Hematopoietic multipotent progenitor cell treated with erythropoietin and hydrocortisone succinate and interleukin-3 and kit ligand, for 15 days (in vitro differentiated cells): Measurements from ENCODE around the gene ERN1.

Experiments used
- DNase-seq: peaks from one replicate; pipeline ENCODE4 v3.0.0-alpha.2; 2015; ENCODE audit warnings: low spot score

The ERN1 gene

GRCh38 chr17:64110379-64111152 lies 19.4 kb downstream of the ERN1 start:
- no peak for DNase-seq

GRCh38 chr17:64109400-64109799 lies 20.5 kb downstream of the ERN1 start:
- DNase-seq = no peak

GRCh38 chr17:64107500-64108236 lies 22.3 kb downstream of the ERN1 start:
- DNase-seq = no peak

- no peak for DNase-seq
Observed at GRCh38 chr17:64106918-64107317, 23.0 kb downstream of the ERN1 start.

- no peak for DNase-seq
Observed at GRCh38 chr17:64103391-64104364, 26.3 kb downstream of the ERN1 start.

- DNase-seq = no peak
Observed at GRCh38 chr17:64102627-64103390, 27.1 kb downstream of the ERN1 start.

- no peak for DNase-seq
Observed at GRCh38 chr17:64099543-64099942, 30.4 kb downstream of the ERN1 start.

- DNase-seq = no peak
Observed at GRCh38 chr17:64097196-64097936, 32.6 kb downstream of the ERN1 start.

GRCh38 chr17:64096037-64096436 lies 33.9 kb downstream of the ERN1 start:
- DNase-seq = no peak

GRCh38 chr17:64095144-64095882 lies 34.6 kb downstream of the ERN1 start:
- DNase-seq = no peak

- DNase-seq = no peak
Observed at GRCh38 chr17:64094412-64094811, 35.5 kb downstream of the ERN1 start.

- DNase-seq = no peak
Observed at GRCh38 chr17:64092952-64093451, 36.9 kb downstream of the ERN1 start.

GRCh38 chr17:64092113-64092512 lies 37.8 kb downstream of the ERN1 start:
- DNase-seq = no peak

GRCh38 chr17:64091571-64091970 lies 38.4 kb downstream of the ERN1 start:
- no peak for DNase-seq

- no peak for DNase-seq
Observed at GRCh38 chr17:64091116-64091515, 38.8 kb downstream of the ERN1 start.

GRCh38 chr17:64090144-64090543 lies 39.8 kb downstream of the ERN1 start:
- DNase-seq = no peak

- no peak for DNase-seq
Observed at GRCh38 chr17:64087252-64088005, 42.5 kb downstream of the ERN1 start.

GRCh38 chr17:64085650-64086005 lies 44.3 kb downstream of the ERN1 start:
- DNase-seq = no peak

GRCh38 chr17:64084940-64085649 lies 44.8 kb downstream of the ERN1 start:
- DNase-seq = no peak
